ENCODE data around the gene ARID3C. TPM values are rescaled to one million over a fixed set of nuclear protein-coding genes. Genes with fewer than 3 reads are reported as not detected.

The ARID3C gene
- total and polyA plus RNA-seq, 2 of the 8 experiments (the other 6 are each of a cell fraction or from before 2014, with no cell fraction given), result 0.08 TPM; not detected in 1

DNA sequence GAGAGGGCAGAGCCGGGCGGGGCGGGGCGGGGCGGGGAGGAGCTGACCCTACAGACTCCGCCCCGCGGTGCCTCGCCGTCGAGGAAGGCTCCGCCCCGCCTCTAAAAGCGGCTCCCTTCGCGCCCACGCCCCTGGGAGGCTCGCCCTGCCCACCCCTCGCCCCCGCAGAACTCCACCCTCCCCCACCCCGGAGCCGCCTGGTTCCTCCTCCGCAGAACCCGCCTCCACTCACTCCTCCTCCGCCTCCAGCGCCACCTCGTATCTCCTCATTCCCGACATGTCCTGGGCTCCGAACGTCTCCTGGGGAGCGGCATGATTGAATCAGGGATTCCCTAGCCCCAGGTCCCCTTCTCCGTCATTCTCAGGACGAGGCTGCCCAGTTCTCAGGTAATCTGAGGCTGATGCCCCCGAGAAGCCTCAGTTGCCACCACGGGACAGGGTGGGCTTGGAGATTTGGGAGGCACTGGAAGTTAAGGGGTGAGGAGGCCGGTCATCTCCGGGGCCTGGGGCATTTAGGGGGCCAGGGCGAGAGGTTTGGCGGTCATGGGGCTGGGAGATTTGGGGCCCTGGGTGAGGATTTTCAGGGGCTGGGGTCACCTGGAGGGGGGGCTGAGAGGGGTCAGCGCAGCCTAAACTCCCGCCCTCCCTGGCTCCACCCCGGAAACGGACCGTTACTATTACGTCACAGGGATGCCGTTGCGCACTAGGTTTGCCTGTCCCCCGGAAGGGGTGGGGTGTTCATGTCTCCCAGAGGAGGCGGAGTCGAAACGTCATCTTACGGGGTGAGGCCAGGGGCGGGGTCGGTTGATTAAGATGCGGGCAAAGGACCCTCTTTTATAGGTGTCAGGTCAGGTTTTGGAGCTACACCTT is 36.8 kb upstream of the ARID3C start (continued):
- TF ChIP-seq TEAD4 (IDR thresholded peaks at IDR 0.05; ENCODE audit: low read depth, low read length), result no peak
- no peak for TF ChIP-seq KDM5A (IDR thresholded peaks at IDR 0.05; ENCODE audit: low read length)
- TF ChIP-seq SIN3A (conservative IDR thresholded peaks at IDR 0.05 in 1 of 2, IDR thresholded peaks at IDR 0.05 in 1 of 2; ENCODE audit: low read depth in 1 of 2, low read length in 2 of 2), result 0 out of 4 replicates have a peak, but pooled peaks of 1 of the 2 experiments have one; percentile 41
- TF ChIP-seq SUZ12 (IDR thresholded peaks at IDR 0.05; ENCODE audit: low read length), result no peak
- TF ChIP-seq, protein P1, sequence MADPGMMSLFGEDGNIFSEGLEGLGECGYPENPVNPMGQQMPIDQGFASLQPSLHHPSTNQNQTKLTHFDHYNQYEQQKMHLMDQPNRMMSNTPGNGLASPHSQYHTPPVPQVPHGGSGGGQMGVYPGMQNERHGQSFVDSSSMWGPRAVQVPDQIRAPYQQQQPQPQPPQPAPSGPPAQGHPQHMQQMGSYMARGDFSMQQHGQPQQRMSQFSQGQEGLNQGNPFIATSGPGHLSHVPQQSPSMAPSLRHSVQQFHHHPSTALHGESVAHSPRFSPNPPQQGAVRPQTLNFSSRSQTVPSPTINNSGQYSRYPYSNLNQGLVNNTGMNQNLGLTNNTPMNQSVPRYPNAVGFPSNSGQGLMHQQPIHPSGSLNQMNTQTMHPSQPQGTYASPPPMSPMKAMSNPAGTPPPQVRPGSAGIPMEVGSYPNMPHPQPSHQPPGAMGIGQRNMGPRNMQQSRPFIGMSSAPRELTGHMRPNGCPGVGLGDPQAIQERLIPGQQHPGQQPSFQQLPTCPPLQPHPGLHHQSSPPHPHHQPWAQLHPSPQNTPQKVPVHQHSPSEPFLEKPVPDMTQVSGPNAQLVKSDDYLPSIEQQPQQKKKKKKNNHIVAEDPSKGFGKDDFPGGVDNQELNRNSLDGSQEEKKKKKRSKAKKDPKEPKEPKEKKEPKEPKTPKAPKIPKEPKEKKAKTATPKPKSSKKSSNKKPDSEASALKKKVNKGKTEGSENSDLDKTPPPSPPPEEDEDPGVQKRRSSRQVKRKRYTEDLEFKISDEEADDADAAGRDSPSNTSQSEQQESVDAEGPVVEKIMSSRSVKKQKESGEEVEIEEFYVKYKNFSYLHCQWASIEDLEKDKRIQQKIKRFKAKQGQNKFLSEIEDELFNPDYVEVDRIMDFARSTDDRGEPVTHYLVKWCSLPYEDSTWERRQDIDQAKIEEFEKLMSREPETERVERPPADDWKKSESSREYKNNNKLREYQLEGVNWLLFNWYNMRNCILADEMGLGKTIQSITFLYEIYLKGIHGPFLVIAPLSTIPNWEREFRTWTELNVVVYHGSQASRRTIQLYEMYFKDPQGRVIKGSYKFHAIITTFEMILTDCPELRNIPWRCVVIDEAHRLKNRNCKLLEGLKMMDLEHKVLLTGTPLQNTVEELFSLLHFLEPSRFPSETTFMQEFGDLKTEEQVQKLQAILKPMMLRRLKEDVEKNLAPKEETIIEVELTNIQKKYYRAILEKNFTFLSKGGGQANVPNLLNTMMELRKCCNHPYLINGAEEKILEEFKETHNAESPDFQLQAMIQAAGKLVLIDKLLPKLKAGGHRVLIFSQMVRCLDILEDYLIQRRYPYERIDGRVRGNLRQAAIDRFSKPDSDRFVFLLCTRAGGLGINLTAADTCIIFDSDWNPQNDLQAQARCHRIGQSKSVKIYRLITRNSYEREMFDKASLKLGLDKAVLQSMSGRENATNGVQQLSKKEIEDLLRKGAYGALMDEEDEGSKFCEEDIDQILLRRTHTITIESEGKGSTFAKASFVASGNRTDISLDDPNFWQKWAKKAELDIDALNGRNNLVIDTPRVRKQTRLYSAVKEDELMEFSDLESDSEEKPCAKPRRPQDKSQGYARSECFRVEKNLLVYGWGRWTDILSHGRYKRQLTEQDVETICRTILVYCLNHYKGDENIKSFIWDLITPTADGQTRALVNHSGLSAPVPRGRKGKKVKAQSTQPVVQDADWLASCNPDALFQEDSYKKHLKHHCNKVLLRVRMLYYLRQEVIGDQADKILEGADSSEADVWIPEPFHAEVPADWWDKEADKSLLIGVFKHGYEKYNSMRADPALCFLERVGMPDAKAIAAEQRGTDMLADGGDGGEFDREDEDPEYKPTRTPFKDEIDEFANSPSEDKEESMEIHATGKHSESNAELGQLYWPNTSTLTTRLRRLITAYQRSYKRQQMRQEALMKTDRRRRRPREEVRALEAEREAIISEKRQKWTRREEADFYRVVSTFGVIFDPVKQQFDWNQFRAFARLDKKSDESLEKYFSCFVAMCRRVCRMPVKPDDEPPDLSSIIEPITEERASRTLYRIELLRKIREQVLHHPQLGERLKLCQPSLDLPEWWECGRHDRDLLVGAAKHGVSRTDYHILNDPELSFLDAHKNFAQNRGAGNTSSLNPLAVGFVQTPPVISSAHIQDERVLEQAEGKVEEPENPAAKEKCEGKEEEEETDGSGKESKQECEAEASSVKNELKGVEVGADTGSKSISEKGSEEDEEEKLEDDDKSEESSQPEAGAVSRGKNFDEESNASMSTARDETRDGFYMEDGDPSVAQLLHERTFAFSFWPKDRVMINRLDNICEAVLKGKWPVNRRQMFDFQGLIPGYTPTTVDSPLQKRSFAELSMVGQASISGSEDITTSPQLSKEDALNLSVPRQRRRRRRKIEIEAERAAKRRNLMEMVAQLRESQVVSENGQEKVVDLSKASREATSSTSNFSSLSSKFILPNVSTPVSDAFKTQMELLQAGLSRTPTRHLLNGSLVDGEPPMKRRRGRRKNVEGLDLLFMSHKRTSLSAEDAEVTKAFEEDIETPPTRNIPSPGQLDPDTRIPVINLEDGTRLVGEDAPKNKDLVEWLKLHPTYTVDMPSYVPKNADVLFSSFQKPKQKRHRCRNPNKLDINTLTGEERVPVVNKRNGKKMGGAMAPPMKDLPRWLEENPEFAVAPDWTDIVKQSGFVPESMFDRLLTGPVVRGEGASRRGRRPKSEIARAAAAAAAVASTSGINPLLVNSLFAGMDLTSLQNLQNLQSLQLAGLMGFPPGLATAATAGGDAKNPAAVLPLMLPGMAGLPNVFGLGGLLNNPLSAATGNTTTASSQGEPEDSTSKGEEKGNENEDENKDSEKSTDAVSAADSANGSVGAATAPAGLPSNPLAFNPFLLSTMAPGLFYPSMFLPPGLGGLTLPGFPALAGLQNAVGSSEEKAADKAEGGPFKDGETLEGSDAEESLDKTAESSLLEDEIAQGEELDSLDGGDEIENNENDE (IDR thresholded peaks at IDR 0.05; ENCODE audit: insufficient replicate concordance, low read length), result no peak
- TF ChIP-seq ATF3 (IDR thresholded peaks at IDR 0.05; ENCODE audit: insufficient read depth, low read depth, low read length), result no peak
- no peak for TF ChIP-seq CBX5 (IDR thresholded peaks at IDR 0.05; ENCODE audit: low read depth, low read length)
